H1 (cell line): ENCODE results near the gene ZNF318. TPM values are rescaled to one million over a fixed set of nuclear protein-coding genes. Genes with fewer than 3 reads are reported as not detected.

Experiments
- CEBPB ChIP-seq: IDR thresholded peaks from 2 replicates; pipeline ENCODE4 v1.6.1; 2012; ENCODE audit warnings: low read depth, low read length
- CHD2 ChIP-seq: IDR thresholded peaks from 2 replicates; pipeline ENCODE4 v1.6.1; 2012; ENCODE audit warnings: low read length, improper control_type of control experiment
- EGR1 ChIP-seq: IDR thresholded peaks from 2 replicates; pipeline ENCODE4 v1.6.1; 2011; ENCODE audit warnings: low read depth, low read length, borderline replicate concordance
- HDAC2 ChIP-seq, 2 experiments: fragments of 300-600 bp in 1 of 2; sonication (generic) in 1 of 2; IDR thresholded peaks; 2 replicates each; pipeline ENCODE4 v1.6.1; 2011 to 2012; ENCODE audit warnings: low read depth in 2 of 2, low read length in 2 of 2, mild to moderate bottlenecking in 2 of 2, moderate library complexity in 2 of 2, borderline replicate concordance in 1 of 2, inconsistent platforms in 1 of 2
- RFX5 ChIP-seq: IDR thresholded peaks from 2 replicates; pipeline ENCODE4 v1.6.1; 2011; ENCODE audit warnings: low read depth, low read length, improper control_type of control experiment, borderline replicate concordance
- SP2 ChIP-seq: IDR thresholded peaks from 2 replicates; pipeline ENCODE4 v1.6.1; 2012; ENCODE audit warnings: mild to moderate bottlenecking, low read length, inconsistent platforms
- TAF1 ChIP-seq: IDR thresholded peaks from 2 replicates; pipeline ENCODE4 v1.6.1; 2011; ENCODE audit warnings: mild to moderate bottlenecking, low read depth, low read length
- polyA plus RNA-seq, 7 experiments: library from polyadenylated mRNA; depleted of rRNA in 3 of 7; stranded (reverse) in 5 of 7; unstranded in 2 of 7; fragments of >200 nt in 5 of 7; fragments of 200-250 nt in 2 of 7; gene quantifications; 1 replicate in 5 of 7; 2 replicates in 1 of 7; 4 replicates in 1 of 7; pipeline versions ENCODE4 v1.2.1 to v1.2.3, GENCODE V29; 2011 to 2013; ENCODE audit warnings: missing spikeins in 2 of 7, mixed read lengths in 2 of 7
- total RNA-seq: library from RNA; stranded (reverse); fragmentation: NEBNext Ultra II Directional; extraction: Animal tissue kit (Norgen Biotek cat#: 25700); gene quantifications from 2 replicates; pipeline ENCODE4 v1.2.1, GENCODE V29; 2021
- TF ChIP-seq, protein P1 (sequence below): fragments of 300-600 bp; sonication (generic); IDR thresholded peaks from 2 replicates; pipeline ENCODE4 v1.7.1; 2012; ENCODE audit warnings: low read length, moderate library complexity, mild to moderate bottlenecking, inconsistent platforms; ENCODE audit not compliant: insufficient replicate concordance

Gene ZNF318
- total and polyA plus RNA-seq, 2 of the 8 experiments (the other 6 are each of a cell fraction or from before 2014, with no cell fraction given), result 10.2 to 22.1 TPM

DNA sequence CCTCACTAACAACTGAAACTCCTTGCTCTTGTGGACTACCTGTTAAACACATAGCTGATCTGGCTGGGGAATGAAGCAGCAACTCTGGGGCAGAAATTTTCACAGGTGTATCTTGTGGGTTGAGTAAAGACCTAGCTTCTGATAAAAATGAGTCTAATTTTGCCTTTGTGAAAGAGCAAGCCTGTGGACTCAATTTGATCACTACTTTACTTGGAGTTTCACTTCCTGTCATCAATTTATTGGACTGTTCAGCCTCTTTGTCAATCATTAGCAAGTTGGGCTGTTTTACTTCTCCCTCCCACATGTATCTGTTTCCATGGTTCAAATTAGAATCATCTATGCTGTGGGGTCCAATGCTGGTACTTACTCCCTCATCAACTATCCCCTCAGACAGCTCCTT lies 31.2 kb downstream of the ZNF318 start (continued):
- TF ChIP-seq, protein P1, sequence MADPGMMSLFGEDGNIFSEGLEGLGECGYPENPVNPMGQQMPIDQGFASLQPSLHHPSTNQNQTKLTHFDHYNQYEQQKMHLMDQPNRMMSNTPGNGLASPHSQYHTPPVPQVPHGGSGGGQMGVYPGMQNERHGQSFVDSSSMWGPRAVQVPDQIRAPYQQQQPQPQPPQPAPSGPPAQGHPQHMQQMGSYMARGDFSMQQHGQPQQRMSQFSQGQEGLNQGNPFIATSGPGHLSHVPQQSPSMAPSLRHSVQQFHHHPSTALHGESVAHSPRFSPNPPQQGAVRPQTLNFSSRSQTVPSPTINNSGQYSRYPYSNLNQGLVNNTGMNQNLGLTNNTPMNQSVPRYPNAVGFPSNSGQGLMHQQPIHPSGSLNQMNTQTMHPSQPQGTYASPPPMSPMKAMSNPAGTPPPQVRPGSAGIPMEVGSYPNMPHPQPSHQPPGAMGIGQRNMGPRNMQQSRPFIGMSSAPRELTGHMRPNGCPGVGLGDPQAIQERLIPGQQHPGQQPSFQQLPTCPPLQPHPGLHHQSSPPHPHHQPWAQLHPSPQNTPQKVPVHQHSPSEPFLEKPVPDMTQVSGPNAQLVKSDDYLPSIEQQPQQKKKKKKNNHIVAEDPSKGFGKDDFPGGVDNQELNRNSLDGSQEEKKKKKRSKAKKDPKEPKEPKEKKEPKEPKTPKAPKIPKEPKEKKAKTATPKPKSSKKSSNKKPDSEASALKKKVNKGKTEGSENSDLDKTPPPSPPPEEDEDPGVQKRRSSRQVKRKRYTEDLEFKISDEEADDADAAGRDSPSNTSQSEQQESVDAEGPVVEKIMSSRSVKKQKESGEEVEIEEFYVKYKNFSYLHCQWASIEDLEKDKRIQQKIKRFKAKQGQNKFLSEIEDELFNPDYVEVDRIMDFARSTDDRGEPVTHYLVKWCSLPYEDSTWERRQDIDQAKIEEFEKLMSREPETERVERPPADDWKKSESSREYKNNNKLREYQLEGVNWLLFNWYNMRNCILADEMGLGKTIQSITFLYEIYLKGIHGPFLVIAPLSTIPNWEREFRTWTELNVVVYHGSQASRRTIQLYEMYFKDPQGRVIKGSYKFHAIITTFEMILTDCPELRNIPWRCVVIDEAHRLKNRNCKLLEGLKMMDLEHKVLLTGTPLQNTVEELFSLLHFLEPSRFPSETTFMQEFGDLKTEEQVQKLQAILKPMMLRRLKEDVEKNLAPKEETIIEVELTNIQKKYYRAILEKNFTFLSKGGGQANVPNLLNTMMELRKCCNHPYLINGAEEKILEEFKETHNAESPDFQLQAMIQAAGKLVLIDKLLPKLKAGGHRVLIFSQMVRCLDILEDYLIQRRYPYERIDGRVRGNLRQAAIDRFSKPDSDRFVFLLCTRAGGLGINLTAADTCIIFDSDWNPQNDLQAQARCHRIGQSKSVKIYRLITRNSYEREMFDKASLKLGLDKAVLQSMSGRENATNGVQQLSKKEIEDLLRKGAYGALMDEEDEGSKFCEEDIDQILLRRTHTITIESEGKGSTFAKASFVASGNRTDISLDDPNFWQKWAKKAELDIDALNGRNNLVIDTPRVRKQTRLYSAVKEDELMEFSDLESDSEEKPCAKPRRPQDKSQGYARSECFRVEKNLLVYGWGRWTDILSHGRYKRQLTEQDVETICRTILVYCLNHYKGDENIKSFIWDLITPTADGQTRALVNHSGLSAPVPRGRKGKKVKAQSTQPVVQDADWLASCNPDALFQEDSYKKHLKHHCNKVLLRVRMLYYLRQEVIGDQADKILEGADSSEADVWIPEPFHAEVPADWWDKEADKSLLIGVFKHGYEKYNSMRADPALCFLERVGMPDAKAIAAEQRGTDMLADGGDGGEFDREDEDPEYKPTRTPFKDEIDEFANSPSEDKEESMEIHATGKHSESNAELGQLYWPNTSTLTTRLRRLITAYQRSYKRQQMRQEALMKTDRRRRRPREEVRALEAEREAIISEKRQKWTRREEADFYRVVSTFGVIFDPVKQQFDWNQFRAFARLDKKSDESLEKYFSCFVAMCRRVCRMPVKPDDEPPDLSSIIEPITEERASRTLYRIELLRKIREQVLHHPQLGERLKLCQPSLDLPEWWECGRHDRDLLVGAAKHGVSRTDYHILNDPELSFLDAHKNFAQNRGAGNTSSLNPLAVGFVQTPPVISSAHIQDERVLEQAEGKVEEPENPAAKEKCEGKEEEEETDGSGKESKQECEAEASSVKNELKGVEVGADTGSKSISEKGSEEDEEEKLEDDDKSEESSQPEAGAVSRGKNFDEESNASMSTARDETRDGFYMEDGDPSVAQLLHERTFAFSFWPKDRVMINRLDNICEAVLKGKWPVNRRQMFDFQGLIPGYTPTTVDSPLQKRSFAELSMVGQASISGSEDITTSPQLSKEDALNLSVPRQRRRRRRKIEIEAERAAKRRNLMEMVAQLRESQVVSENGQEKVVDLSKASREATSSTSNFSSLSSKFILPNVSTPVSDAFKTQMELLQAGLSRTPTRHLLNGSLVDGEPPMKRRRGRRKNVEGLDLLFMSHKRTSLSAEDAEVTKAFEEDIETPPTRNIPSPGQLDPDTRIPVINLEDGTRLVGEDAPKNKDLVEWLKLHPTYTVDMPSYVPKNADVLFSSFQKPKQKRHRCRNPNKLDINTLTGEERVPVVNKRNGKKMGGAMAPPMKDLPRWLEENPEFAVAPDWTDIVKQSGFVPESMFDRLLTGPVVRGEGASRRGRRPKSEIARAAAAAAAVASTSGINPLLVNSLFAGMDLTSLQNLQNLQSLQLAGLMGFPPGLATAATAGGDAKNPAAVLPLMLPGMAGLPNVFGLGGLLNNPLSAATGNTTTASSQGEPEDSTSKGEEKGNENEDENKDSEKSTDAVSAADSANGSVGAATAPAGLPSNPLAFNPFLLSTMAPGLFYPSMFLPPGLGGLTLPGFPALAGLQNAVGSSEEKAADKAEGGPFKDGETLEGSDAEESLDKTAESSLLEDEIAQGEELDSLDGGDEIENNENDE, result no peak
- no peak for TF ChIP-seq HDAC2 (IDR thresholded peaks at IDR 0.05; ENCODE audit: borderline replicate concordance in 1 of 2, low read depth in 2 of 2, low read length in 2 of 2)
- TF ChIP-seq SP2, result no peak
- no peak for TF ChIP-seq CEBPB
- no peak for TF ChIP-seq CHD2
- no peak for TF ChIP-seq TAF1
- no peak for TF ChIP-seq EGR1
- no peak for TF ChIP-seq RFX5
